Esophagus (tissue), 2 donors: ENCODE measurements around the gene BIN2. TPM values are rescaled to one million over a fixed set of nuclear protein-coding genes. Genes with fewer than 3 reads are reported as not detected.
"Not testable (repeated sequence)": the region's sequence is repeated elsewhere in the genome, so short reads cannot be mapped to it uniquely, and the experiment has no call there.

Experiments
- H3K27ac ChIP-seq, 2 donors: one replicate each; pipeline ENCODE4 v1.5.1; 2013; ENCODE audit warnings: low read depth in 2 of 2, mild to moderate bottlenecking in 2 of 2, inconsistent platforms in 1 of 2, low read length in 1 of 2, moderate library complexity in 1 of 2
- H3K27me3 ChIP-seq, 2 donors: one replicate each; pipeline ENCODE4 v1.6.1; 2013; ENCODE audit warnings: low read length in 2 of 2, control low read depth in 1 of 2, mild to moderate bottlenecking in 1 of 2; ENCODE audit not compliant: insufficient read depth in 2 of 2, control insufficient read depth in 1 of 2
- H3K36me3 ChIP-seq, 2 donors: one replicate each; pipeline ENCODE4 v1.6.1; 2013; ENCODE audit warnings: low read length in 1 of 2; ENCODE audit not compliant: control insufficient read depth in 2 of 2, insufficient read depth in 2 of 2
- H3K4me1 ChIP-seq, 2 donors: one replicate each; pipeline ENCODE4 v1.6.1; 2013; ENCODE audit warnings: low read length in 1 of 2; ENCODE audit not compliant: control insufficient read depth in 2 of 2, insufficient read depth in 2 of 2
- H3K4me3 ChIP-seq, 2 donors: one replicate each; pipeline ENCODE4 v1.5.1; 2013; ENCODE audit warnings: low read length in 2 of 2, mild to moderate bottlenecking in 2 of 2, low read depth in 1 of 2, moderate library complexity in 1 of 2
- H3K9me3 ChIP-seq, 2 donors: one replicate each; pipeline ENCODE4 v1.6.1; 2013; ENCODE audit warnings: mild to moderate bottlenecking in 2 of 2, low read depth in 1 of 2, low read length in 1 of 2, moderate library complexity in 1 of 2; ENCODE audit not compliant: control insufficient read depth in 2 of 2, insufficient read depth in 1 of 2
- WGBS, 2 donors: extraction: QIAGEN DNeasy Blood & Tissue Kit; methylation state at CpG; one replicate each; pipeline ENCODE4 v1.1.7; 2013; 5-methylcytosine and 5-hydroxymethylcytosine counted together
- polyA plus RNA-seq, 2 donors: library from polyadenylated mRNA; stranded (reverse); fragments of 200-250 nt; gene quantifications; one replicate each; pipeline ENCODE4 v1.2.3, GENCODE V29; 2013
- donor health status: healthy with polysubstance abuse.
- donor health status: Bipolar disorder and iron deficiency.

Gene BIN2
- polyA plus RNA-seq, 2 donors = 1.7 to 2.4 TPM

DNA sequence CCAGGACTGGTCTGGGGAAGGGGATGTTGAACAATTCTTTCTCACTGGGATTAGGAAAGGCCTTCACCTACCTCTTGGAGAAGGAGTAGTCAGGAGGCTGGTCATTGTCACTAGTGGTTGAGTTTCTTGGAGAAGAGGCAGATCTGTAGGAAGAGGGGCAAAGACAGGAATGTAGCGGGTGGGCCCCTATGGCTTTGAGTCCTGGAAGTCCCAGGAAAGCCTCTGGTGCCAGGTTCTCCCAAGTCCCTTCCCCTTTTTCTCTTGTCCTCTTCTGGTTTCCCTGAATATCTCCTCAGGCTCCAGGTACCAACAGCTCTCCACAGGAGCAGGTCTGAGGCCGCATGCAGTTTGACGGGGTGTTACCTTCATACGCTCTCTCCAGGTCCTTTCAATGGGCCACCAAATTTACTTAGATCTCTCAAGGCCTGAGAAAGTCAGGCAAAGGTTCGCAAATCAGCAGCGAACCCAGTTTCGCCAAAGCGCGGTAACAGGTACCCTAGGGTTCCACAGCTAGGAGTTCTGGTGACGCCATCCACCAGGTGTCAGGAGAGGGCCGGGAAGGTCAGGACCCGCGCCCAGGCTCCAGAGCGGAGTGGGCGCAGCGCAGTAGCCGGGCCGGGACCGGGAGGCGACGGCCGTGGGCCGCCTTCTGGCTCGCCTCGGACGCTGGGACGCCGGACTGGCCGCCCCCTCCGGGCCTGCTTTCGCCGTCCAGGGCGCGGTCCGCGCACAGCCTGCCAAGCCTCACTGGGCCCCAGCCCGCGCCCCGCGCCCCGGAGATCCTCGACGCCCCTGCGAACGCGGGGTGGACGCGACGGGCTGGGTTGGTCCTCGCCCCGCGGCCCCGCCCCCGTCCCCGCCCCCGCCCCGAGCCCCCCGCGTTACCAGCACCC, 54.6 kb downstream of the BIN2 start:
- Histone ChIP-seq H3K9me3 (no peaks in the 10 kb centered on the region), H3K4me3 (peak overlapping the region; percentile 58 to 61), H3K36me3 (no peaks in the 10 kb centered on the region), H3K4me1 (no peaks in the 10 kb centered on the region), H3K27ac (peak overlapping the region; percentile 79 to 96), H3K27me3 (no peaks in the 10 kb centered on the region)
- 8 to 14% methylated on average over 26 to 59 of the region's 59 CpGs for WGBS, 2 donors

DNA sequence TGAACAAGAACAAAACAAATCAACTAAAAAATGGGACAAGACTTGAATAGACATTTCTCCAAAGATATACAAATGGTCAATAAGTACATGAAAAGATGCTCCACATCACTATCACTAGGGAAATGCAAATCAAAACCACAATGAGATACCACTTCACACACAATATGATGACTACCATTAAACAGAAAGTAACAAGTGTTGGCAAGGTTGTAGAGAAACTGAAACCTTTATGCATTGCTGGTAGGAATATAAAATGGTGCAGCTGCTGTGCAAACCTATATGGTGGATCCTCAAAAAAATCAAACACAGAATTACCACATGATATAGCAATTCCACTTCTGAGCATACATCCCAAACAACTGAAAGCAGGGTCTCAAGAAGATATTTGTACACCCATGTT, 59.0 kb downstream of the BIN2 start:
- H3K4me1 ChIP-seq = no peaks in the 10 kb centered on the region
- H3K27me3 ChIP-seq = no peaks in the 10 kb centered on the region
- H3K9me3 ChIP-seq = no peaks in the 10 kb centered on the region
- no peak overlapping the region for H3K27ac ChIP-seq
- no peaks in the 10 kb centered on the region for H3K36me3 ChIP-seq
- H3K4me3 ChIP-seq = no peak overlapping the region

DNA sequence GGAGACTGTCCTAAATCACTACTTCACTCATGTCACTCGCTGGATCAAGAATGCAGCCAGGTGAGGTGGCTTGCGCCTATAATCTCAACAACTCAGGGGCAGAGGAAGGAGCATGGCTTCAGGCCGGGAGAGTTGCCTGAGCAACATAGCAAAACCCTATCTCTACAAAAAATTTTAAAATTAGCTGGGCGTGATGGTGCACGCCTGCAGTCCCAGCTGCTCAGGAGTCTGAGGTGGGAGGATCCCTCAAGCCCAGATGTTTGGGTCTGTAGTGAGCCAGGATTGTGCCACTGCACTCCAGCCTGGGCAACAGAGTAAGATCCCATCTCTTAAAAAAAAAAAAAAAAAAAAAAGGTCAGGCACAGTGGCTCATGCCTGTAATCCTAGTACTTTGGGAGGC, 59.7 kb downstream of the BIN2 start:
- no peaks in the 10 kb centered on the region for H3K9me3 ChIP-seq
- no peak overlapping the region for H3K4me3 ChIP-seq
- no peaks in the 10 kb centered on the region for H3K36me3 ChIP-seq
- no peak overlapping the region for H3K27ac ChIP-seq
- no peaks in the 10 kb centered on the region for H3K4me1 ChIP-seq
- 67 to 83% methylated on average over 5 of the region's 5 CpGs for WGBS, 2 donors
- H3K27me3 ChIP-seq = no peaks in the 10 kb centered on the region

DNA sequence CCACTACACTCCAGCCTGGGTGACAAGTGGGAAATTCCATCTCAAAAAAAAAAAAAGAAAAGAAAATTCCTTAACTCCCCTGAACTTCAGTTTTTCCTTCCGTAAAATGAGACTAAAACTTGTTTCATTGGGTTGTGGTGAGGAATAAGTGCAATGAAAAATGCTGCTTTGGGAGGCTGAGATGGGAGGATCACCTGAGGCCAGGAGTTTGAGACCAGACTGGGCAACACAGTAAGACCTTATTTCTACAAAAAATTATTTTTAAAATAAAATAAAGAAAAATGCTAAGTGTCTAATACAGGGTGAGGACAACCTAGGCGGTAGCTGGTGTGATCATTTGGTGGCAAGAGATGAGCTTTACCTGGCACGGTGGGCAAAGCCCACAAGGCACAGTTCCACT, 60.6 kb downstream of the BIN2 start:
- Histone ChIP-seq H3K4me1 (no peaks in the 10 kb centered on the region), H3K27me3 (no peaks in the 10 kb centered on the region), H3K4me3 (no peak overlapping the region), H3K36me3 (no peaks in the 10 kb centered on the region), H3K9me3 (no peaks in the 10 kb centered on the region), H3K27ac (no peak overlapping the region)
- 98% methylated on average over 3 of the region's 3 CpGs for WGBS, 2 donors

DNA sequence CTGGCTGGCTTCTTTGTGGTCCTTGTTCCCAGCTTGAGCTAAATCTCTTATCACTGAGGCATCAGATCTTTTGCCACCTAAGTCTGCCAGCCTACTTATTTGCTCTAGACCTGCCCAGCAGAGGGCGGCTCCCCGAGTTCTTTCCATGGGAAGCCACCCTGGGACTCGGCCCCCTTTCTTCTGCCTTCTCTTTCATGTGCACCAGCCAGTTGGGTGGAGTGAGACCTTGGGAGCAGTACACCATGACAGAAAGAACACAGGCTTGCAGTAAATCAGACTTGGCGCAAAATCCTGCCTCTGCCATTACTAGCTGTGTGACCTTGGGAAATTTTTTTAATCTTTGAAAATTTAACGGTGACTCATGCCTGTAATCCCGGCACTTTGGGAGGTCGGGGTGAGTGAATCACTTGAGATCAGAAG, 61.2 kb downstream of the BIN2 start:
- no peaks in the 10 kb centered on the region for H3K4me1 ChIP-seq
- WGBS, 2 donors = 19% methylated on average over 7 of the region's 7 CpGs
- peak overlapping the region; percentile 5 to 59 for H3K27ac ChIP-seq
- no peaks in the 10 kb centered on the region for H3K36me3 ChIP-seq
- H3K9me3 ChIP-seq = no peaks in the 10 kb centered on the region
- H3K27me3 ChIP-seq = no peaks in the 10 kb centered on the region
- H3K4me3 ChIP-seq = no peak overlapping the region

DNA sequence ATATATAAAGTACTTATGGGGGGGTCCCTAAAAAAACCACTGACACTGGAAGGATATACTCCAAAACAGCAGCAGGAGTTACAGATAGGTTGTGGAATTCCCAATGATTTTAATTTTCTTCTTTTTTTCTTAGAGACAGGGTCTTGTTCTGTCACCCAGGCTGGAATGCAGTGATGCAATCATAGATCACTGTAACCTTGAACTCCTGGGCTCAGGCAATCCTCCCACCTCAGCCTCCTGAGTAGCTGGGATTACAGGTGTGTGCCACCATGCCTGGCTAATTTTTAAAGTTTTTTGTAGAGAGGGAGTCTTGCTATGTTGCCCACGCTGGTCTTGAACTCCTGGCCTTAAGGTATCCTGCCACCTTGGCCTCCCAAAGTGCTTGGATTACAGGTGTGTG, 64.4 kb downstream of the BIN2 start:
- not testable (repeated sequence) for H3K9me3 ChIP-seq, H3K27ac ChIP-seq, H3K36me3 ChIP-seq, H3K4me1 ChIP-seq, H3K27me3 ChIP-seq, H3K4me3 ChIP-seq
- WGBS, 2 donors = 96 to 100% methylated on average over 1 of the region's 1 CpG

DNA sequence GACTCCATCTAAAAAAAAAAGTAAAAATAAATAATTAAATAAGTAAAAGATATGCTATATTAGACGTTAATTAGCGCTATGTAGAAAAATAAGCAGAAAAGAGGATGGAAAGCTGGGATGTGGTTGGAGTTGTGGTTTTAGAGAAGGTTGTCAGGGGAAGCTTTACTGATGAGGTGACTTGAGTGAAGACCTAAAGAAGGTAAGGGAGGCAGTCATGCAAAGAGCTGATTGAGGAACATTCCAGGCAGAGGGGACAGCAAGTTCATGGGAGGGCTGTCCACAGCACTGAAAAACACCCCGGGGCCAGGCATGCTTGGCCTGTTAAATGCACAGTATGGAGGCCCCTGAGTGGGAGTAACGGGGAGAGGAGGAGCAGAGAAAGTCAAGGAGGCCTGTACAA, 69.4 kb downstream of the BIN2 start:
- H3K36me3 ChIP-seq = peaks cover 0 to 3% of the 10 kb centered on the region in 2 donors
- no peaks in the 10 kb centered on the region for H3K4me1 ChIP-seq
- H3K4me3 ChIP-seq = no peak overlapping the region
- H3K27ac ChIP-seq = no peak overlapping the region
- H3K9me3 ChIP-seq = no peaks in the 10 kb centered on the region
- WGBS, 2 donors = 87 to 89% methylated on average over 4 of the region's 4 CpGs
- H3K27me3 ChIP-seq = no peaks in the 10 kb centered on the region

DNA sequence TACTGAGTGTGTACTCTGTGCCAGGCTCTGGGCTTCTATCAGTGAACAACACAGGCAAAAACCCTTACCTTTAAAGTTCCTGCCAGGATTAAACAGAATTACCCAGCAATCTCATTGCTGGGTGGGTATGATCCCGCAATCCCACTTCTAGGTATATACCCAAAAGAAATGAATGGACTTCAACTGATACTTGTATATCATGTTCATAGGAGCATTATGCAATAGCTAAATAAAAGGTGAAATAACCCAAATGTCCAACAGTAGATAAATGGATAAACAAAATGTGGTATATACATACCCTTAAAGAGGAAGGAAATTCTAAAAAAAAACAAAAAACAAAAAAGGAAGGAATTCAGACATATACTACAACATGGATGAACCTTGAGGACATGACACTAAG, 70.7 kb downstream of the BIN2 start:
- 98 to 99% methylated on average over 1 of the region's 1 CpG for WGBS, 2 donors
- H3K36me3 ChIP-seq = peaks cover 0 to 6% of the 10 kb centered on the region in 2 donors
- no peaks in the 10 kb centered on the region for H3K4me1 ChIP-seq

DNA sequence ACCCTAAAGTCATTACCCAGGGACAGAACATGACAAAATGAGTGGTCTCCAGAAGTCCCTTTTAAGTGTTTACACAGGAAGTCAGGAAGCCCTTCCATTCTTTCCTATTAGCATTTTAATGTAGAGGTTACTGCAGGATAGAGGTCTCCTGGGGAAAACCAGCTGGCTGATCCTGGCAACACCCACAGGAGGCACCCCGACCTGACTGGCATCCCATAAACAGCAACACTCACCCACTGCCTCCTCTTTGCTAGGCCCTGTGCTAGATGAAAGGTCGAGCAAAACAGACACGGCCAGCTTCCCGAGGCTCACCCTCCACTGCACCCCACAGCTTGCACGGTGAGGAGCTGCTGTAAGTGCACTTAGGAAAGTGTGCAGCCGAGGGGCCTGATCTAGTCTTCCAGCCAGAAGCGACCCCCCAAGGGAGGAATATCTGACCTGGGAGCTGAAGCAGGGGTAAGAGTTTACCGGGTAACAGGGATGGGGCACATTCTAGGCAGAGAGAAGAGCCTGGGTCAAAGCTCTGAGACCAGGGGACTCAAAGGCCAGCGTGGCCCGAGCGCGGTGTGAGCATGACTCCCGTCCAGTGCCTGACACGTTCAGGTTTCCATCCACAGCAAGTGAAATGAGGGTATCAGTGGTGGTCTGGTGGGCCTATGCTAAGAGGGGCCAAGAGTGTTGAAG, 76.3 kb downstream of the BIN2 start:
- WGBS, 2 donors = 67 to 68% methylated on average over 14 of the region's 14 CpGs
- H3K9me3 ChIP-seq = no peaks in the 10 kb centered on the region
- no peak overlapping the region for H3K27ac ChIP-seq
- no peak overlapping the region for H3K4me3 ChIP-seq
- peaks cover 0 to 20% of the 10 kb centered on the region in 2 donors for H3K36me3 ChIP-seq
- H3K27me3 ChIP-seq = no peaks in the 10 kb centered on the region
- H3K4me1 ChIP-seq = no peaks in the 10 kb centered on the region

More for the DNA sequence above, 70.7 kb downstream of the BIN2 start:
- Histone ChIP-seq H3K4me3 (no peak overlapping the region), H3K9me3 (no peaks in the 10 kb centered on the region), H3K27ac (no peak overlapping the region), H3K27me3 (no peaks in the 10 kb centered on the region)
